WTC11 (cell line): ENCODE data around the gene VWDE. TPM values are rescaled to one million over a fixed set of nuclear protein-coding genes. Genes with fewer than 3 reads are reported as not detected.

Experiments
- ATAC-seq: fragments of 200-7000 bp; cut with Tn5 transposase; 2 replicates; pipeline ENCODE4 v1.10.0; 2021; ENCODE audit warnings: mild to moderate bottlenecking, moderate library complexity
- CTCF ChIA-PET: fragments of 300-600 bp; sonication (Branson Sonifier 250); formaldehyde crosslinking; loops from one replicate; lab custom pipeline; 2021; ENCODE audit warnings: antibody characterized with exemption; lab: Charles Lee
- POLR2A ChIA-PET: fragments of 350-600 bp; sonication (Branson Sonifier 250); formaldehyde crosslinking; loops from one replicate; lab custom pipeline; 2021; ENCODE audit warnings: antibody characterized with exemption; lab: Charles Lee
- DNase-seq: peaks from one replicate; pipeline ENCODE4 v3.0.0; 2021; ENCODE audit warnings: low spot score
- H3K27ac Mint-ChIP-seq: 2 replicates; pipeline ENCODE4 v1.8.0; 2021; ENCODE audit warnings: mixed read lengths
- H3K27me3 Mint-ChIP-seq: 2 replicates; pipeline ENCODE4 v1.8.0; 2021; ENCODE audit warnings: low read depth, mild to moderate bottlenecking, moderate library complexity, mixed read lengths
- H3K36me3 Mint-ChIP-seq: 2 replicates; pipeline ENCODE4 v1.8.0; 2021; ENCODE audit warnings: mixed read lengths
- H3K4me1 Mint-ChIP-seq: 2 replicates; pipeline ENCODE4 v1.8.0; 2022; ENCODE audit warnings: mixed read lengths
- H3K4me3 Mint-ChIP-seq: 2 replicates; pipeline ENCODE4 v1.8.0; 2021; ENCODE audit warnings: mild to moderate bottlenecking, moderate library complexity, mixed read lengths
- H3K9me3 Mint-ChIP-seq: 2 replicates; pipeline ENCODE4 v1.8.0; 2021; ENCODE audit warnings: mixed read lengths
- CREM ChIP-seq: sonication (generic); formaldehyde crosslinking; IDR thresholded peaks from 2 replicates; pipeline ENCODE4 v1.8.1; 2022; ENCODE audit warnings: mild to moderate bottlenecking, missing genetic modification reagents, moderate library complexity
- EMX1 ChIP-seq: fragments of 250-450 bp; sonication (Bioruptor Pico); IDR thresholded peaks from 2 replicates; pipeline ENCODE4 v1.8.0; 2021; ENCODE audit warnings: mild to moderate bottlenecking
- GRHL2 ChIP-seq: fragments of 250-450 bp; sonication (Bioruptor Pico); IDR thresholded peaks from 2 replicates; pipeline ENCODE4 v1.8.0; 2022; ENCODE audit warnings: mild to moderate bottlenecking, moderate library complexity; ENCODE audit not compliant: insufficient replicate concordance, severe bottlenecking
- GTF2I ChIP-seq: fragments of 250-450 bp; sonication (Bioruptor Pico); conservative IDR thresholded peaks from 2 replicates; pipeline ENCODE4 v1.4.0; 2021; ENCODE audit warnings: mild to moderate bottlenecking
- IRF1 ChIP-seq: sonication (generic); formaldehyde crosslinking; IDR thresholded peaks from 2 replicates; pipeline ENCODE4 v1.8.0; 2023; ENCODE audit warnings: missing genetic modification reagents
- JAZF1 ChIP-seq: fragments of 250-450 bp; sonication (Bioruptor Pico); IDR thresholded peaks from 2 replicates; pipeline ENCODE4 v1.9.0; 2021; ENCODE audit warnings: moderate library complexity, mild to moderate bottlenecking, inconsistent platforms
- KAT7 ChIP-seq: sonication (generic); formaldehyde crosslinking; IDR thresholded peaks from 2 replicates; pipeline ENCODE4 v1.8.1; 2023; ENCODE audit warnings: missing genetic modification reagents, mild to moderate bottlenecking, borderline replicate concordance
- OVOL2 ChIP-seq: fragments of 250-450 bp; sonication (Bioruptor Pico); IDR thresholded peaks from 2 replicates; pipeline ENCODE4 v1.9.0; 2021; ENCODE audit warnings: mild to moderate bottlenecking, borderline replicate concordance
- PREB ChIP-seq: sonication (generic); formaldehyde crosslinking; IDR thresholded peaks from 2 replicates; pipeline ENCODE4 v1.8.1; 2022; ENCODE audit warnings: mild to moderate bottlenecking, missing genetic modification reagents, moderate library complexity, borderline replicate concordance
- SOX15 ChIP-seq: fragments of 250-450 bp; sonication (Bioruptor Pico); IDR thresholded peaks from 2 replicates; pipeline ENCODE4 v1.9.0; 2021; ENCODE audit warnings: mild to moderate bottlenecking
- TEAD4 ChIP-seq: sonication (generic); formaldehyde crosslinking; IDR thresholded peaks from 2 replicates; pipeline ENCODE4 v1.8.0; 2022; ENCODE audit warnings: mild to moderate bottlenecking, missing genetic modification reagents
- ZNF121 ChIP-seq: sonication (generic); formaldehyde crosslinking; IDR thresholded peaks from 2 replicates; pipeline ENCODE4 v1.8.0; 2023; ENCODE audit warnings: missing genetic modification reagents
- ZNF138 ChIP-seq: sonication (generic); formaldehyde crosslinking; conservative IDR thresholded peaks from 2 replicates; pipeline ENCODE4 v1.8.1; 2022; ENCODE audit warnings: mild to moderate bottlenecking, moderate library complexity, missing genetic modification reagents
- ZNF232 ChIP-seq: sonication (generic); formaldehyde crosslinking; IDR thresholded peaks from 2 replicates; pipeline ENCODE4 v1.8.0; 2022; ENCODE audit warnings: mild to moderate bottlenecking, missing genetic modification reagents
- ZNF317 ChIP-seq: sonication (generic); formaldehyde crosslinking; IDR thresholded peaks from 2 replicates; pipeline ENCODE4 v1.8.1; 2023; ENCODE audit warnings: low read depth, mild to moderate bottlenecking, moderate library complexity, missing genetic modification reagents, borderline replicate concordance
- ZNF396 ChIP-seq: fragments of 250-450 bp; sonication (Bioruptor Pico); IDR thresholded peaks from 2 replicates; pipeline ENCODE4 v1.8.0; 2021; ENCODE audit warnings: mild to moderate bottlenecking, moderate library complexity, borderline replicate concordance
- total RNA-seq: library from RNA; stranded (reverse); gene quantifications from 3 replicates; pipeline ENCODE4 v1.2.3, GENCODE V29; 2021
- TF ChIP-seq, protein P1 (sequence below): sonication (generic); formaldehyde crosslinking; IDR thresholded peaks from 2 replicates; pipeline ENCODE4 v1.8.1; 2022; ENCODE audit warnings: low read depth, missing genetic modification reagents, borderline replicate concordance
- TF ChIP-seq, protein P2 (sequence below): sonication (generic); formaldehyde crosslinking; conservative IDR thresholded peaks from 2 replicates; pipeline ENCODE4 v1.8.1; 2022; ENCODE audit warnings: mild to moderate bottlenecking, missing genetic modification reagents
- TF ChIP-seq, protein P3 (sequence below): sonication (generic); formaldehyde crosslinking; IDR thresholded peaks from 2 replicates; pipeline ENCODE4 v1.8.0; 2023; ENCODE audit warnings: mild to moderate bottlenecking, missing genetic modification reagents

Gene VWDE
- total RNA-seq, 1 experiment from 2014 or later = 21.0 TPM

DNA sequence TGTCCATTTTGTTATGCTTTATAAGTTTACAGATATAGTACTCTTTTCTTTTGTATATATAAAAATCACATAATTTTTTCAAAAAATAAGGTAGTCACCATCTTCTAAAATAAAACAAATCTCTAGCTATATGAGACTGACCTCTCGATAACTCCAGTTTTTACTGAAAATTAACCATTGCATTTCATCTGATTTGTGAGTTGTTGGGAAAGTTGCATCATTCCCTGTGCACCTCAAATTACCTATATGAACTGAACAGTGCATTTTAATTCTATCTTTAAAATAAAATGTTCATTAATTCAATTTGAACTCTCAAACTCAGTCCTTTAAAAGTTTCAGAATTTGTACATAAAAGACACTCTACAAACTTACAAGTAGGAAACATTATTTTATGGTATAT, 86.0 kb downstream of the VWDE start:
- no peak for TF ChIP-seq GRHL2
- TF ChIP-seq ZNF317 (CRISPR knock-in tag) = no peak
- no peak for TF ChIP-seq OVOL2 (CRISPR knock-in tag)
- no peak for TF ChIP-seq CREM (CRISPR knock-in tag)
- TF ChIP-seq ZNF396 (CRISPR knock-in tag) = no peak
- no peak for DNase-seq
- CTCF ChIA-PET = interaction anchor here (1.2 to 1.4 kb wide), 2 partner anchors 16 to 141 kb away, joined by 3 read pairs; no protein-coding TSS in a partner anchor
- H3K27ac Mint-ChIP-seq = no peak overlapping the region
- H3K4me1 Mint-ChIP-seq = no peaks in the 10 kb centered on the region
- POLR2A ChIA-PET = no interaction called here
- ATAC-seq = no peak
- H3K36me3 Mint-ChIP-seq = peaks cover 8% of the 10 kb centered on the region; the same call in 1 of the 2 replicates
- peaks cover 4% of the 10 kb centered on the region for H3K9me3 Mint-ChIP-seq
- no peak overlapping the region for H3K4me3 Mint-ChIP-seq
- H3K27me3 Mint-ChIP-seq = no peaks in the 10 kb centered on the region

GRCh38 chr7:12316925-12317324, 86.7 kb downstream of the VWDE start:
- TF ChIP-seq EMX1 (no peak), ZNF138 (no peak), PREB (CRISPR knock-in tag) (no peak), JAZF1 (CRISPR knock-in tag) (no peak), ZNF232 (CRISPR knock-in tag) (no peak), ZNF121 (CRISPR knock-in tag) (no peak), GTF2I (CRISPR knock-in tag) (no peak), KAT7 (no peak)
- TF ChIP-seq, protein P1, sequence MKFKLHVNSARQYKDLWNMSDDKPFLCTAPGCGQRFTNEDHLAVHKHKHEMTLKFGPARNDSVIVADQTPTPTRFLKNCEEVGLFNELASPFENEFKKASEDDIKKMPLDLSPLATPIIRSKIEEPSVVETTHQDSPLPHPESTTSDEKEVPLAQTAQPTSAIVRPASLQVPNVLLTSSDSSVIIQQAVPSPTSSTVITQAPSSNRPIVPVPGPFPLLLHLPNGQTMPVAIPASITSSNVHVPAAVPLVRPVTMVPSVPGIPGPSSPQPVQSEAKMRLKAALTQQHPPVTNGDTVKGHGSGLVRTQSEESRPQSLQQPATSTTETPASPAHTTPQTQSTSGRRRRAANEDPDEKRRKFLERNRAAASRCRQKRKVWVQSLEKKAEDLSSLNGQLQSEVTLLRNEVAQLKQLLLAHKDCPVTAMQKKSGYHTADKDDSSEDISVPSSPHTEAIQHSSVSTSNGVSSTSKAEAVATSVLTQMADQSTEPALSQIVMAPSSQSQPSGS (CRISPR knock-in tag) = no peak
- TF ChIP-seq, protein P2, sequence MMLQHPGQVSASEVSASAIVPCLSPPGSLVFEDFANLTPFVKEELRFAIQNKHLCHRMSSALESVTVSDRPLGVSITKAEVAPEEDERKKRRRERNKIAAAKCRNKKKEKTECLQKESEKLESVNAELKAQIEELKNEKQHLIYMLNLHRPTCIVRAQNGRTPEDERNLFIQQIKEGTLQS (CRISPR knock-in tag) = no peak

DNA sequence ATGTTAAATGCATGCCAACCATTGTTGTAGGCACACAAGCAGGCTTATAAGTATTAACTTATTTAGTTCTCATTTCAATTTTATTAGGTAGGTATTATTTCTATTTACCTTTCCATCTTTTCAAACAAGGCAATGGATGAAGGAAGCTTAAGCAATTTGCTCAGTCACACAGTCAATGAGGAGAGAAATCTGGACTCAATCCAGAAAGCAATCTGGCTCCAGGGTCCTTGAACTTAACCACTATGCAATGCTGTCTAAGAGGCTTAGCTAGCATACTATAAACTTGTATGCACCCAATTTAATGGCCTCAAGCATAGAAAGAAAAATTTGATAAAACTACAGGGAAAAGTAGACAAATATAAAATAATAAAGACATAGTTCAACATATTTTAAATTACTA, 88.6 kb downstream of the VWDE start:
- TF ChIP-seq, protein P3, sequence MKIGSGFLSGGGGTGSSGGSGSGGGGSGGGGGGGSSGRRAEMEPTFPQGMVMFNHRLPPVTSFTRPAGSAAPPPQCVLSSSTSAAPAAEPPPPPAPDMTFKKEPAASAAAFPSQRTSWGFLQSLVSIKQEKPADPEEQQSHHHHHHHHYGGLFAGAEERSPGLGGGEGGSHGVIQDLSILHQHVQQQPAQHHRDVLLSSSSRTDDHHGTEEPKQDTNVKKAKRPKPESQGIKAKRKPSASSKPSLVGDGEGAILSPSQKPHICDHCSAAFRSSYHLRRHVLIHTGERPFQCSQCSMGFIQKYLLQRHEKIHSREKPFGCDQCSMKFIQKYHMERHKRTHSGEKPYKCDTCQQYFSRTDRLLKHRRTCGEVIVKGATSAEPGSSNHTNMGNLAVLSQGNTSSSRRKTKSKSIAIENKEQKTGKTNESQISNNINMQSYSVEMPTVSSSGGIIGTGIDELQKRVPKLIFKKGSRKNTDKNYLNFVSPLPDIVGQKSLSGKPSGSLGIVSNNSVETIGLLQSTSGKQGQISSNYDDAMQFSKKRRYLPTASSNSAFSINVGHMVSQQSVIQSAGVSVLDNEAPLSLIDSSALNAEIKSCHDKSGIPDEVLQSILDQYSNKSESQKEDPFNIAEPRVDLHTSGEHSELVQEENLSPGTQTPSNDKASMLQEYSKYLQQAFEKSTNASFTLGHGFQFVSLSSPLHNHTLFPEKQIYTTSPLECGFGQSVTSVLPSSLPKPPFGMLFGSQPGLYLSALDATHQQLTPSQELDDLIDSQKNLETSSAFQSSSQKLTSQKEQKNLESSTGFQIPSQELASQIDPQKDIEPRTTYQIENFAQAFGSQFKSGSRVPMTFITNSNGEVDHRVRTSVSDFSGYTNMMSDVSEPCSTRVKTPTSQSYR (CRISPR knock-in tag) = no peak
- TF ChIP-seq IRF1 (no peak), SOX15 (CRISPR knock-in tag) (no peak), TEAD4 (CRISPR knock-in tag) (no peak)
- ATAC-seq (no peak), DNase-seq (no peak)
- Mint-ChIP-seq H3K27ac (no peak overlapping the region), H3K27me3 (no peaks in the 10 kb centered on the region), H3K36me3 (peaks cover 8% of the 10 kb centered on the region; the same call in 1 of the 2 replicates), H3K9me3 (peaks cover 4% of the 10 kb centered on the region), H3K4me3 (no peak overlapping the region), H3K4me1 (no peaks in the 10 kb centered on the region)
- ChIA-PET CTCF (no interaction called here), POLR2A (no interaction called here)

More at GRCh38 chr7:12316925-12317324, 86.7 kb downstream of the VWDE start:
- Mint-ChIP-seq H3K4me1 (no peaks in the 10 kb centered on the region), H3K27me3 (no peaks in the 10 kb centered on the region), H3K27ac (peak overlapping the region; percentile 42; the same call in 1 of the 2 replicates), H3K4me3 (no peak overlapping the region), H3K36me3 (peaks cover 8% of the 10 kb centered on the region; the same call in 1 of the 2 replicates), H3K9me3 (peaks cover 4% of the 10 kb centered on the region)
- DNase-seq (no peak), ATAC-seq (no peak)
- ChIA-PET CTCF (interaction anchor here (1.2 kb wide), 1 partner anchor 142 kb away, joined by 3 read pairs; no protein-coding TSS in a partner anchor), POLR2A (no interaction called here)
